Mucosa of descending colon (tissue), 3 donors: ENCODE data around the gene UTP25. TPM values are rescaled to one million over a fixed set of nuclear protein-coding genes. Genes with fewer than 3 reads are reported as not detected.
"Not testable (repeated sequence)": the region's sequence is repeated elsewhere in the genome, so short reads cannot be mapped to it uniquely, and the experiment has no call there.

Experiments
- ATAC-seq: fragments of 200-7000 bp; cut with Tn5 transposase; one replicate; pipeline ENCODE4 v1.9.1; 2020; ENCODE audit warnings: mild to moderate bottlenecking, moderate library complexity
- DNase-seq, 3 donors: peaks; one replicate each; pipeline ENCODE4 v3.0.0-alpha.2; 2020
- H3K36me3 ChIP-seq: fragments of 200-600 bp; one replicate; pipeline ENCODE4 v1.8.0; 2021; ENCODE audit warnings: low read depth, mild to moderate bottlenecking
- H3K4me1 ChIP-seq: fragments of 200-600 bp; one replicate; pipeline ENCODE4 v1.8.0; 2021; ENCODE audit warnings: low read depth, mild to moderate bottlenecking
- H3K4me3 ChIP-seq: fragments of 200-600 bp; one replicate; pipeline ENCODE4 v1.8.0; 2021; ENCODE audit warnings: mild to moderate bottlenecking
- H3K9me3 ChIP-seq: fragments of 200-600 bp; one replicate; pipeline ENCODE4 v1.8.0; 2021; ENCODE audit warnings: mild to moderate bottlenecking
- intact Hi-C, 2 donors: fragments of 100-400 bp; cut with DNase I in 1 of 2; cut with micrococcal nuclease in 1 of 2; formaldehyde crosslinking; loops; one replicate each; pipeline versions ENCODE4 v1.11.0 to v1.11.1; 2022; cut with DNase I, micrococcal nuclease
- total RNA-seq, 3 donors: library from RNA; stranded (reverse); fragmentation: NEBNext Ultra II Directional in 2 of 3; extraction: Animal tissue kit (Norgen Biotek cat#: 25700) in 2 of 3; gene quantifications; one replicate each; pipeline versions ENCODE4 v1.2.1 to v1.2.4, GENCODE V29; 2021 to 2023
- TF ChIP-seq, protein P1 (sequence below): fragments of 200-600 bp; IDR thresholded peaks from one replicate; pipeline ENCODE4 v1.8.0; 2022; ENCODE audit warnings: antibody characterized with exemption, mild to moderate bottlenecking
- donor health status: DM: no; HTN: no; CAD: no; lungs with moderate emphysema.
- donor health status: DM: no; HTN: no; CAD: no.
- donor health status: DM: no; HTN: yes; CAD: no.

The UTP25 gene
- total RNA-seq, 3 donors from 2014 or later = 5.4 to 8.8 (median 6.7) TPM

GRCh38 chr1:209883341-209883971, 55.7 kb downstream of the UTP25 start:
- no peaks in the 10 kb centered on the region for H3K4me1 ChIP-seq
- DNase-seq (no peak), ATAC-seq (no peak)

DNA sequence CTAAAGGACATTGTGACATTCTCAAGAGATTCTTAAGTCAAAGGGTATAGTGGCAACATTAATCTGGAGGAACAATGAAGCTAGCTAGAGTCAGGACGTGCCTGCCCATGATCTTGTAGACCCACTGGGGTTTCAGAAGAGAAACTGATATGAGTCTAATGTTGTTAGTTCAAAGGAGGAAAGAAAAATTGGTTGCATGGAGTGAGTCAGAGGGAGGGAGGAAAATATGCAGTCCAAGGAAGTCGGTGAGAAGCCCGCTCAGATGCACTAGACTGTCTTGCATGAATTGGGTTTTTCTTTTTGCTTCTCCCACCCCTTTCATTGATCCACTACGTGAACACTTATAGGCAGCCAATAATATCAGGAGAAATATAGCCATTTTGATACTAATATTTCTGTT, 56.5 kb downstream of the UTP25 start:
- ATAC-seq (no peak), DNase-seq (no peak)
- Histone ChIP-seq H3K9me3 (no peaks in the 10 kb centered on the region), H3K36me3 (no peaks in the 10 kb centered on the region), H3K4me1 (no peaks in the 10 kb centered on the region), H3K4me3 (no peak overlapping the region)
- intact Hi-C loops = no loop called here
- TF ChIP-seq, protein P1, sequence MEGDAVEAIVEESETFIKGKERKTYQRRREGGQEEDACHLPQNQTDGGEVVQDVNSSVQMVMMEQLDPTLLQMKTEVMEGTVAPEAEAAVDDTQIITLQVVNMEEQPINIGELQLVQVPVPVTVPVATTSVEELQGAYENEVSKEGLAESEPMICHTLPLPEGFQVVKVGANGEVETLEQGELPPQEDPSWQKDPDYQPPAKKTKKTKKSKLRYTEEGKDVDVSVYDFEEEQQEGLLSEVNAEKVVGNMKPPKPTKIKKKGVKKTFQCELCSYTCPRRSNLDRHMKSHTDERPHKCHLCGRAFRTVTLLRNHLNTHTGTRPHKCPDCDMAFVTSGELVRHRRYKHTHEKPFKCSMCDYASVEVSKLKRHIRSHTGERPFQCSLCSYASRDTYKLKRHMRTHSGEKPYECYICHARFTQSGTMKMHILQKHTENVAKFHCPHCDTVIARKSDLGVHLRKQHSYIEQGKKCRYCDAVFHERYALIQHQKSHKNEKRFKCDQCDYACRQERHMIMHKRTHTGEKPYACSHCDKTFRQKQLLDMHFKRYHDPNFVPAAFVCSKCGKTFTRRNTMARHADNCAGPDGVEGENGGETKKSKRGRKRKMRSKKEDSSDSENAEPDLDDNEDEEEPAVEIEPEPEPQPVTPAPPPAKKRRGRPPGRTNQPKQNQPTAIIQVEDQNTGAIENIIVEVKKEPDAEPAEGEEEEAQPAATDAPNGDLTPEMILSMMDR = no peak

More at GRCh38 chr1:209883341-209883971, 55.7 kb downstream of the UTP25 start:
- Histone ChIP-seq H3K9me3 (no peaks in the 10 kb centered on the region), H3K4me3 (no peak overlapping the region), H3K36me3 (no peaks in the 10 kb centered on the region)
- intact Hi-C loops = no loop called here
- TF ChIP-seq, protein P1 = no peak

GRCh38 chr1:209884665-209885117, 56.9 kb downstream of the UTP25 start:
- ATAC-seq (peak; percentile 86), DNase-seq (peak in 2 of 3 donors; percentile 32 to 53)
- Histone ChIP-seq H3K4me3 (no peak overlapping the region), H3K4me1 (no peaks in the 10 kb centered on the region), H3K9me3 (no peaks in the 10 kb centered on the region), H3K36me3 (no peaks in the 10 kb centered on the region)
- TF ChIP-seq, protein P1 = no peak
- intact Hi-C loops = no loop called here

- intact Hi-C loops = no loop called here
- TF ChIP-seq, protein P1 = no peak
These were observed 57.8 kb downstream of the UTP25 start for GRCh38 chr1:209885403-209886218.

DNA sequence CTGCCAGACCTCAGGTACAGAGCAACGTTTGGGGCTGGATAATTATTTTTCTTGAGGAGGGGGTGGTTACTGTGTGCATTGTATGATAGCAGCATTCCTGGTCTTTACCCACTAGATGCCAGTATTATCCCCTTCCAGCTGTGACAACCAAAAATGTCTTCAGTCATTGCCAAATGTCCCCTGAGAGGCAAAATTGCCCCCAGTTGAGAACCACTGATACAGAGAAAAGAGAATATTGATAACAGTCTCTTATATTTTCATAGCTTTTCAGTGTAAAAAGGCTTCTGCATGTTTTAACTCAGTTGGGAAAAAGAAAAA, 58.4 kb downstream of the UTP25 start:
- no peaks in the 10 kb centered on the region for H3K4me1 ChIP-seq
- DNase-seq (no peak), ATAC-seq (no peak)
- TF ChIP-seq, protein P1 = no peak
- intact Hi-C loops = no loop called here
- H3K9me3 ChIP-seq = no peaks in the 10 kb centered on the region
- H3K4me3 ChIP-seq = no peak overlapping the region
- no peaks in the 10 kb centered on the region for H3K36me3 ChIP-seq

More at GRCh38 chr1:209885403-209886218, 57.8 kb downstream of the UTP25 start:
- DNase-seq (no peak), ATAC-seq (no peak)
- H3K4me1 ChIP-seq = no peaks in the 10 kb centered on the region
- no peaks in the 10 kb centered on the region for H3K9me3 ChIP-seq
- no peaks in the 10 kb centered on the region for H3K36me3 ChIP-seq
- no peak overlapping the region for H3K4me3 ChIP-seq

GRCh38 chr1:209888291-209889076, 60.7 kb downstream of the UTP25 start:
- H3K4me3 ChIP-seq, H3K4me1 ChIP-seq, H3K9me3 ChIP-seq, ATAC-seq, intact Hi-C loops, DNase-seq, H3K36me3 ChIP-seq: not testable (repeated sequence)
